GM18519 (cell line): ENCODE results near the gene SCN3A.

Experiments
- ATAC-seq: cut with Tn5 transposase; IDR thresholded peaks from one replicate; pipeline ENCODE4 v1.9.1; 2021; ENCODE audit warnings: mild to moderate bottlenecking, moderate library complexity; ENCODE audit not compliant: unreplicated experiment, low FRiP score

Gene SCN3A

DNA sequence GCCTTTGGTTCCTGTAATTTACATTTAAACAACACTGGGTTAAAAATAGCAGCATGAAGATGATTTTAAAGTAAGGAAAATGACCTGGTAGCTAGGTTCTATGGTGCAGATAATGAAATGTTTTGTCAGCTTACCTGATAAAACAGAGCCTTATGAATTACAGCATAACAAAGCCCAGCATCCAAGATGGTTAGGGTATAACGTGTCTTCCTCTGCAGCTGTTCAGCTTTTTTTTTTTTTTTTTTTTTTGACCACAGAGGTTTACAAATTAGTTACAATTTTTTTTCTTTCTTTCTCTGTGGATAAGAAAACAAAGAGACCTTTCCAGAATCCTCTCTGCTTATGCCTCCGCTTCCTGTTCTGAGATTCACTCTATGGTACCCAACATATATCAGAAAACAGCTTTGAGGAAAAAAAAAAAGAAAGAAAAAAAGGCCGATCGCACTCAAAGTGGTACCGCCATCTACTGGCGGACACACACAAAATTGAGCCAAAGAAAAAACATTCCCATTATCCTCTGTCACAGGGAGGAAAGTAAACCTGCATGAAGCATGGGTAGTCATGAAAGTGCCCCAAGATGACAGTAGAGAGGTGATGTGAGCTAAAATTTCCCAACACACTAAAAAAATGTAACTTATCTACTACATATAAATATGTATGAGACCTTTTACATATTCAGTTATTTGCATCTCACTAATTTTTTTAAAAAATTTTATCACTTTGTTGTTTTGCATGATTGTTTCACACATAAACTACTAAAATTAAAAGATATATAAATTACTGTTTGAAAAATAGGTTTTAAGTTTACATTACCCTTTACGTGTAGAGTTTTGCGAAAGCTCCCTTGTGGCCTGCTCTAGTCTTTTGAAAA is at the start of gene SCN3A:
SCN3A (minus strand) TSS at position 362 of the 871 bp plus-strand sequence. CDS start 27,656 bp downstream, outside the sequence.
- ATAC-seq, result peak; percentile 39

DNA sequence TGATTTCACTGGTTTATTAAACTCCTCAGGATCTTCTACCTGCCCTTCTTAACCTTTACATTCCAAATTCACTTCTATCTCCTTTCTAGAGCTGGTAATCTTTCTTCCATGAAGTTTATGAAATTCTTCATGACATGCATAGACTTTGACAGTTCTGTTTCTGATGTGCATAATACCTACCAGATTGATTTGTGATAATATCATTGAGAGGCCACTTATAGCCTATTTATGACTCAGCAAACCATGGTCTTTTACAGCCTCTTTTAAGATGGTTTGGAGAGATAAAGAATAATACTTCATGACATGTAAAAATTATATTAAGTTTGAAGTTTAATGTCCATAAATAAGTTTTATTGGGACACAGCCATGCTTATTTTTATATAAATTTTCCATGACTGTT is 49.3 kb upstream of the SCN3A start:
- ATAC-seq, result no peak

DNA sequence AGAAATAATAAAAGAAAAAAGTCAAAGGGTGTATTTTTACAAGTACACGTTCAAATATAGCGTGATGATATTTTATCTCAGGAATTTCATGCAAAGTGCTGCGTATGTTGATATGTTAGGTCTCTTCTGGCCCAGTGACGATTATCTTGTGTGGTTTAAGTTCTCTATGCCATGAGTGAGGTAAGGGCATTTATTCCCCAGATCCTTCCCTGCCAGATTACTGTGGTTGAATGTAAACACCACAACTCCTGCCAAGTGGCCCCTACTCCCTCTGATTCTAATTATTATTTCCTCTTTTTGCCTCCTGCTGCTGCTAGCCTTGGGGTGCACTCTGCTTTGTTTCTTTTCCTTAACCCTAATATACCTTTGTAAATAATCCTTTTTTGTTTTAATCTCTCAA is 47.5 kb upstream of the SCN3A start:
- ATAC-seq, result no peak

GRCh38 chr2:165248238-165248637 is 44.4 kb upstream of the SCN3A start:
- no peak for ATAC-seq

DNA sequence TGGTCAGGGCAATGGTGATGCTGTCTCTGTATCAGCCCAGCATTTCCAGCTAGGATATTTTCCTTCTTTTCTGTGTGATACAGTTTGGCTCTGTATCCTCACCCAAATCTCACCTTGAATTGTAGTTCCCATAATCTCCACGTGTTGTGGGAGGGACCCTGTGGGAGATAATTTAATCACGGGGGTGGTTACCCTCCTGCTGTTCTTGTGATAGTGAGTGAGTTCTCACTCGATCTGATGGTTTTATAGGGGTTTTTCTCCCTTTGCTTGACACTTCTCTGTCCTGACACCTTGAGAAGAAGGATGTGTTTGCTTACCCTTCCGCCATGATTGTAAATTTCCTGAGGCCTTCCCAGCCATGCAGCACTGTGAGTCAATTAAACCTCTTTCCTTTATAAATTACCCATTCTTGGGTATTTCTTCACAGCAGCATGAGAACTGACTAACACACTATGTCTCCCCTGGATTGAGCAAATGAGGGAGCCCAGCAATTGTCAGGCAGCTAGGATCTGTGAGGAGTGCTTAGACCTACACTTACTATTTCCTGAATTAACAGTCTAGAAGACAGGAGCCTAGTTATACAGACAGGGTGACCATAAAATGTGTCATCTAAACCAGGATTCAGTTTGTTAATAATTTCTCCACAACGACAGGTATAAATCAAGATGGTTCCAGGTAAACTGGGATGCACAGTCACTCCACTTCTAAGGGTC is 41.4 kb upstream of the SCN3A start:
- ATAC-seq, result no peak

- ATAC-seq, result no peak
Measured at GRCh38 chr2:165240916-165241315, 37.1 kb upstream of the SCN3A start.

DNA sequence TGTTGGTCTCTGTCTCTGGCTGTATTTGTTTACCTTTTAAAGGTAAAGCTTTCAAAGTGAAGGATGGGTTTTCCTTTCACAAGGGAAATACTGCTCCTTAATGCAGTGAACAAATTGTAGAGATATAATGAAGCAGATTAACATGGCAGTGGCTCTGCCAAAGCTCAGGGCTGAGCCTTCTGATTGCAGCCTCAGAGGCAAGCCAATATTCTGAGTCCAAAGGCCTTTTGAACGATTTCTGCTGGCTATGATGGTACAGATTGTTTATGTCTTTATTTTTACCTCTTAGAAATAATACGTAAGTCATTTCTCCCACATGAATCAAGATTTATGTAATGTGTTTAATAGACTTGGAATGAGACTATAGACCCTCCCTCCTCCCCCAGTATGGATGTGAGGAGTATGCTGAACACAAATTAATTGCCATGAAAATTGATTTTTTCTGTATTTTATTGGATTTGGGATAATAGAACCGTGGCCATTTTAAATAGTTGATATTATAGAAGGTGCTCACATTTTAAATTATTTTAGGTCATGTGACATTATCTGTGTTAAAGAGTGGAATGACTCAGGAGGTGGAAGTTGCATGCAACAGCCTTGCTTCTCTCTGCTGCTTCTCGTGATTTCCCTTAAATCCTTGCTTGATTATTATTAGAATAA is 36.1 kb upstream of the SCN3A start:
- ATAC-seq, result no peak

DNA sequence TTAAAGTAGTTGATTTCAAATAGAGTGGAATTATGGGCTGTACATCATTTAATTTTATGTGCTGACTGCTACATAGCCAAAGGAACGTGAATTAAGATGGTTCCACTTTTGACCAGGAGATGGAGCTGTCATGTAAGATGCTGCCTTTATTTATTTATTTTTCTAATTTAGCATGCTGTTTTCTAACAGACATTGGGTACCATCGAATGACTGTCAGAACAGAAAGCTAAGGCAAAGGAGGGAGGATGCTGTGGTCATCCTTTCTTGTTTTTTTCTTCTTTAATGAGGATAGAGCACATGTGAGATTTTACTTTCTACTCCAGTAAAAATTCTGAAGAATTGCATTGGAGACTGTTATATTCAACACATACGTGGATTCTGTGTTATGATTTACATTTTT is 35.4 kb upstream of the SCN3A start, which contains the start of gene SCN2A:
SCN2A (plus strand) TSS at position 185 of the 400 bp plus-strand sequence. CDS start 56,410 bp downstream, outside the sequence.
- peak; percentile 80 for ATAC-seq

GRCh38 chr2:165238295-165238694 is 34.4 kb upstream of the SCN3A start:
- no peak for ATAC-seq

- no peak for ATAC-seq
Measured at GRCh38 chr2:165237056-165237455, 33.2 kb upstream of the SCN3A start.

- ATAC-seq, result no peak
Measured at GRCh38 chr2:165227571-165227970, 23.7 kb upstream of the SCN3A start.

GRCh38 chr2:165224941-165225340 is 21.1 kb upstream of the SCN3A start:
- no peak for ATAC-seq

- ATAC-seq, result no peak
Measured at GRCh38 chr2:165219481-165219880, 15.6 kb upstream of the SCN3A start.

DNA sequence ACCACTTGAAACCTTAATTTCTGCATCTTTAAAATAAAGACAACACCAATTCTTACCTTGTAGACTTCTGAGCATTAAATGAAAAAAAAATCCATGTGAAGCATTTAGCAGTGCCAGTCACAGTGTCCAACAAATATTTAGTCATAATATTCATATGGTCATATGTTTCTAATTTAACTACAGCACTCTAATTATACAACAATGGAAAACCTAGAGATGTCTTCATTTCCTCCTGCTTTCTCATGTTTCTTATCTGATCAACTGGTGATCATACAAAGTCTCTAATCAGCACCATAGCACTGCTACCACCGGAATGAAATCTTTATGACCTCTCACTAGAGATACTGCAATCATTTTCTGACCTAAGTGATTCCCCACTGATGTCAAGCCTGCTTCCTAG is 10.2 kb upstream of the SCN3A start:
- ATAC-seq, result no peak

GRCh38 chr2:165208094-165208493 is 4.2 kb upstream of the SCN3A start:
- no peak for ATAC-seq

DNA sequence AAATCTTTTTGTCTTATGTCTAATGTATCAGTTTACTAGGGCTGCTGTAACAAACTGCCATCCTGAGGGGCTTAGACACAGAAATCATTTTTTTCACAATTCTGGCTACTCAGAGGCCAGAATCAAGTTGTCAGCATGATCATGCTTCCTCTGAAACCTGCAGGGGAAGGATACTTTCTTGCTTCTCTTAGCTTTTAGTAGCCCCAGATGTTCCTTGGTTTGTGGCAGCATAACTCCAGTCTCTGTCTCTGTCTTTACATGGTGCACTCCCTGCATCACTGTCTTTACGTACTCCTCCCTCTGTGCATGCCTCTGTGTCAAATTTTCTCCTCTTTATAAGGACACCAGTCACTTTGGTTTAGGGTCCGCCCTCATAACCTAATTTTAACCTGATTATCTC is 2.0 kb upstream of the SCN3A start:
- ATAC-seq, result no peak

DNA sequence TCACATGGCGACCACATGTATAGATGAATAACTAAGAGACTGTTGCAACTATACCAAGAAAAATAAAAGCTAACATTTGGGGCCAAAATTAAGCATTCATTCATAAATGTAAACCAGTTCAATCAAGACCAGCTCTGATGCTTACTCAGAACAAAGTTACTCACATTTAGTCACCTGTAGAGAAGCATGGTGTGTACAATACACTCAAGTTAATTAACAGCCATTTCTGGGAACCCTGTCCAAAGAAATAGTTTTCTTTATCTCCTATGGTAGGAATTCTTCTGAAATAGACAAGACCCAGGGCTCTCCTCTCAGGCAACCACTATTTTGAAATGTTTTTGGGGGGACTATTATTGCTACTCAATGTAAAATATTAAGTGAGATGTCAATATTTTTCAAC is 1.6 kb downstream of the SCN3A start:
- ATAC-seq, result no peak

GRCh38 chr2:165198181-165198580 is 5.7 kb downstream of the SCN3A start:
- no peak for ATAC-seq

DNA sequence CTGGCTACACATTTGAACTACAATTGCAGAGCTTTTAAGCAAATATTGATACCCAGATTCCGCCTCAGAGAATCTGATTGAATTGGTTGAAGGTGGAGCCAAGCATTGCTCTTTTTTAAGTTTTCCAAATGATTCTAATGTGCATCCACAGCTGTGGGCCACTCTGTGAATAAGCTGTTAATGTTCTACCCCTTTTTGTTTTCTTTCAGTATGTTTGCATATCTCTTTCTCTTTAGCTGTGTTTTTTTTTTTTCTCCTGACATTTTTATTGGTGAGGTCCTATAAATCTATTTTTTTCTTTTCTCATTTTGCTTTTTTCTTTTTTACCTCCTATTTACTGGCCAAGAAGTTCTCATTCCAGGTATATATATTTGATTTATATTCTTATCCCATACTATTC is 6.5 kb downstream of the SCN3A start:
- ATAC-seq, result no peak

DNA sequence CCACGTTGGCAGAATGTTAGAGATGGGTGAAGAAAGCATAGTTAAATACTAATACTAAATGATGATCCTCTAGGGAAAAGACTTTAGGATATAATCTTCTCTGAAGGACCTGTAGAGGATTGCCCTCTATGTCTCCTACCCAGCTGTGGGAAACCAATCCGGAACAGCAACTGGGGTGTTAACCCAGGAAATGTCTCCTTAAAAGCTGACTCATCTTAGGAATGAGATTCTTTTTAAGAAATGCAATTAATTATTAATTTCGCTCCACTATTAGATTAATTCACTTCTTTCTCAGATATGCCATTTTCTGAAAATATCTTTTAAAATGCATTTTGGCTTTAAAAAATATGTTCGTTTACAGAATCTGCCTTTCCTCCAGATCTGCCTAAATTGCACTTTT is 7.4 kb downstream of the SCN3A start:
- no peak for ATAC-seq

DNA sequence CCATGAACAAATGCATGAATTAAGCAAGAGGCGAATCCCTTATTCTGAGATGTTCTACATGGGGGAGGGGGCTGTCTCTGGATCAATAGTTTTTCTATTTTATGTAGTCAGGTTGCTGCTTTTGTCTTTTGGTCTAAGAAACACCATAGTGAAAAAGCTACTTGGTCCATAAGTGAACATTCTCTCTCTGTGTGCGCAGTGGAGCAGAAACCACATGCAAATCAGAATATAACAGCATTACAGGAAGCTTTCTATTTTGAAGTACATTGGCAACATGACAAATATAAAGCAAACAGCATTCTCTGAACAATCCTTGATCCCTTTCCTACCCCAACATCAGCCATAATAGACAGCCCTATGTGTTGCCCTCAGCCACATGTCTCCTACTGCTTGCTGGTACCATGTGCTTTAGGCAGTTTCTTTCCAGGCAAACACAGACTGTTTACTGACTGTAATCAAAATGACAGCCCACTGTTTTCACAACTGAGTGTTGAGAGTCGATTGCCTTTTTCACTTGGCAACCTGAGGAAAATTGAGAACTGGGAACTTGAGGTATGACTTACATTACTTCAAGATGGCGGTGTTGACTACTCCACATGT is 10.6 kb downstream of the SCN3A start:
- peak; percentile 99 for ATAC-seq
